Keratinocyte (primary cell): ENCODE measurements around the gene PRKAG3.

Experiments
- CTCF ChIP-seq, 3 experiments: IDR thresholded peaks in 1 of 3; conservative IDR thresholded peaks in 1 of 3; optimal IDR thresholded peaks in 1 of 3; 2 replicates in 2 of 3; 3 replicates in 1 of 3; pipeline versions ENCODE3 to v1.5.1; 2011; ENCODE audit warnings: low read length in 3 of 3, mild to moderate bottlenecking in 3 of 3, moderate library complexity in 2 of 3, control low read depth in 1 of 3, inconsistent platforms in 1 of 3; ENCODE audit not compliant: insufficient read depth in 2 of 3; ENCODE audit errors: extremely low read depth in 1 of 3
- EZH2 ChIP-seq: IDR thresholded peaks from one replicate; pipeline ENCODE4 v1.6.1; 2012; ENCODE audit warnings: inconsistent platforms, mild to moderate bottlenecking, low read length, moderate library complexity

- TF ChIP-seq CTCF (optimal IDR thresholded peaks at IDR 0.05 in 1 of 3, IDR thresholded peaks at IDR 0.05 in 1 of 3, conservative IDR thresholded peaks at IDR 0.05 in 1 of 3; ENCODE audit: extremely low read depth in 1 of 3, insufficient read depth in 2 of 3, low read length in 3 of 3) (no peak), EZH2 (no peak)
These were observed 21.3 kb downstream of the PRKAG3 start for GRCh38 chr2:218810256-218810655.
